DMS53 (cell line): ENCODE data around the gene DCTD.

Experiments
- DNase-seq: peaks from one replicate; lab custom pipeline; 2025; lab: John Stamatoyannopoulos, UW

Gene DCTD

GRCh38 chr4:182917182-182918043 lies at the start of gene DCTD:
DCTD (minus strand) TSS chr4:182917386; CDS start chr4:182915568, 1,818 bp downstream.
- DNase-seq = peak; percentile 91

GRCh38 chr4:182960746-182961145 lies 43.6 kb upstream of the DCTD start:
- DNase-seq = no peak

- DNase-seq = no peak
Observed at GRCh38 chr4:182960228-182960627, 43.0 kb upstream of the DCTD start.

- peak; percentile 10 for DNase-seq
Observed at GRCh38 chr4:182955411-182955810, 38.2 kb upstream of the DCTD start.

- no peak for DNase-seq
Observed at GRCh38 chr4:182944484-182945213, 27.5 kb upstream of the DCTD start.

- DNase-seq = no peak
Observed at GRCh38 chr4:182939680-182940079, 22.5 kb upstream of the DCTD start.

GRCh38 chr4:182938205-182938645 lies 21.0 kb upstream of the DCTD start:
- peak; percentile 73 for DNase-seq

- DNase-seq = no peak
Observed at GRCh38 chr4:182937268-182938204, 20.4 kb upstream of the DCTD start.

GRCh38 chr4:182932651-182933050 lies 15.5 kb upstream of the DCTD start:
- no peak for DNase-seq

GRCh38 chr4:182931691-182932345 lies 14.6 kb upstream of the DCTD start:
- no peak for DNase-seq

- no peak for DNase-seq
Observed at GRCh38 chr4:182930889-182931288, 13.7 kb upstream of the DCTD start.

- DNase-seq = no peak
Observed at GRCh38 chr4:182929296-182929695, 12.1 kb upstream of the DCTD start.

GRCh38 chr4:182928061-182928460 lies 10.9 kb upstream of the DCTD start:
- peak; percentile 33 for DNase-seq

- DNase-seq = no peak
Observed at GRCh38 chr4:182927505-182927904, 10.3 kb upstream of the DCTD start.

- no peak for DNase-seq
Observed at GRCh38 chr4:182925855-182926254, 8.7 kb upstream of the DCTD start.

- peak; percentile 90 for DNase-seq
Observed at GRCh38 chr4:182925298-182925757, 8.1 kb upstream of the DCTD start.

GRCh38 chr4:182924497-182924896 lies 7.3 kb upstream of the DCTD start:
- DNase-seq = no peak

- DNase-seq = no peak
Observed at GRCh38 chr4:182923796-182924340, 6.7 kb upstream of the DCTD start.

- DNase-seq = peak; percentile 5
Observed at GRCh38 chr4:182923366-182923765, 6.2 kb upstream of the DCTD start.

- peak; percentile 45 for DNase-seq
Observed at GRCh38 chr4:182922501-182923284, 5.5 kb upstream of the DCTD start.
